Left ventricle myocardium inferior (tissue), 1 donor: ENCODE results near the gene GPATCH2. TPM values are rescaled to one million over a fixed set of nuclear protein-coding genes. Genes with fewer than 3 reads are reported as not detected.
"Not testable (repeated sequence)": the region's sequence is repeated elsewhere in the genome, so short reads cannot be mapped to it uniquely, and the experiment has no call there.

Experiments used
- DNase-seq: peaks from one replicate; pipeline ENCODE4 v3.0.0-alpha.2; 2020
- H3K27ac ChIP-seq: fragments of 200-600 bp; replicated peaks from 2 replicates; pipeline ENCODE4 v1.8.0; 2021
- H3K27me3 ChIP-seq: fragments of 200-600 bp; 2 replicates; pipeline ENCODE4 v1.8.0; 2021; ENCODE audit warnings: low read depth
- H3K36me3 ChIP-seq: fragments of 200-600 bp; 2 replicates; pipeline ENCODE4 v1.8.0; 2021
- H3K4me1 ChIP-seq: fragments of 200-600 bp; 2 replicates; pipeline ENCODE4 v1.8.0; 2021
- H3K4me3 ChIP-seq: fragments of 200-600 bp; 2 replicates; pipeline ENCODE4 v1.8.0; 2021; ENCODE audit warnings: mild to moderate bottlenecking, moderate library complexity
- H3K9me3 ChIP-seq: fragments of 200-600 bp; replicated peaks from 2 replicates; pipeline ENCODE4 v1.8.0; 2021
- intact Hi-C: fragments of 100-400 bp; cut with micrococcal nuclease; formaldehyde crosslinking; loops from one replicate; pipeline ENCODE4 v1.11.0; 2022
- total RNA-seq: library from RNA; stranded (reverse); fragmentation: NEBNext Ultra II Directional; extraction: Animal tissue kit (Norgen Biotek cat#: 25700); gene quantifications from one replicate; pipeline ENCODE4 v1.2.1, GENCODE V29; 2021
- TF ChIP-seq, protein P1 (sequence below): fragments of 200-600 bp; IDR thresholded peaks from 2 replicates; pipeline ENCODE4 v1.8.0; 2021; ENCODE audit warnings: antibody characterized with exemption, mild to moderate bottlenecking, borderline replicate concordance
- donor health status: DM: no; HTN: yes; CAD: no; lungs with severe emphysema.

Gene GPATCH2
- total RNA-seq, 1 donor from 2014 or later: 7.0 TPM

DNA sequence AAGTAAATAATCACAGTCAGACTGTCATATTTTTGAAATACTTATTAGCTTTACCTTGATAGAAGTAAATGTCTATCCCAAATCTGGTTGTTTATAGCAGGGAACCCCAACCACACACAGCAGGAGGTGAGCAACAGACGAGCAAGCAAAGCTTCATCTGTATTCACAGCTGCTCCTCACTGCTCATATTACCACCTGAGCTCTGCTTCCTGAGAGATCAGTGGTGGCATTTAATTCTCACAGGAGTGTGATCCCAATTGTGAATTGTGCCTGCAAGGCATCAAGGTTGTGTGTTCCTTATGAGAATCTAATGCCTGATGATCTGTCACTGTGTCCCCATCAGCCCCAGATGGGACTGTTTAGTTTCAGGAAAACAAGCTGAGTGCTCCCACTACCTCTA is 104.3 kb downstream of the GPATCH2 start:
- TF ChIP-seq, protein P1, sequence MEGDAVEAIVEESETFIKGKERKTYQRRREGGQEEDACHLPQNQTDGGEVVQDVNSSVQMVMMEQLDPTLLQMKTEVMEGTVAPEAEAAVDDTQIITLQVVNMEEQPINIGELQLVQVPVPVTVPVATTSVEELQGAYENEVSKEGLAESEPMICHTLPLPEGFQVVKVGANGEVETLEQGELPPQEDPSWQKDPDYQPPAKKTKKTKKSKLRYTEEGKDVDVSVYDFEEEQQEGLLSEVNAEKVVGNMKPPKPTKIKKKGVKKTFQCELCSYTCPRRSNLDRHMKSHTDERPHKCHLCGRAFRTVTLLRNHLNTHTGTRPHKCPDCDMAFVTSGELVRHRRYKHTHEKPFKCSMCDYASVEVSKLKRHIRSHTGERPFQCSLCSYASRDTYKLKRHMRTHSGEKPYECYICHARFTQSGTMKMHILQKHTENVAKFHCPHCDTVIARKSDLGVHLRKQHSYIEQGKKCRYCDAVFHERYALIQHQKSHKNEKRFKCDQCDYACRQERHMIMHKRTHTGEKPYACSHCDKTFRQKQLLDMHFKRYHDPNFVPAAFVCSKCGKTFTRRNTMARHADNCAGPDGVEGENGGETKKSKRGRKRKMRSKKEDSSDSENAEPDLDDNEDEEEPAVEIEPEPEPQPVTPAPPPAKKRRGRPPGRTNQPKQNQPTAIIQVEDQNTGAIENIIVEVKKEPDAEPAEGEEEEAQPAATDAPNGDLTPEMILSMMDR: no peak
- DNase-seq: no peak
- intact Hi-C loops: no loop called here
- H3K4me1 ChIP-seq: peaks cover 31% of the 10 kb centered on the region
- H3K27ac ChIP-seq: peak overlapping the region; percentile 44
- H3K36me3 ChIP-seq: no peaks in the 10 kb centered on the region
- no peak overlapping the region for H3K4me3 ChIP-seq
- no peaks in the 10 kb centered on the region for H3K27me3 ChIP-seq
- H3K9me3 ChIP-seq: peaks cover 5% of the 10 kb centered on the region

- Histone ChIP-seq H3K4me1 (peaks cover 38% of the 10 kb centered on the region), H3K9me3 (peaks cover 5% of the 10 kb centered on the region), H3K27me3 (no peaks in the 10 kb centered on the region), H3K36me3 (no peaks in the 10 kb centered on the region), H3K27ac (peak overlapping the region; percentile 44), H3K4me3 (no peak overlapping the region)
- TF ChIP-seq, protein P1: no peak
- DNase-seq: no peak
- intact Hi-C loops: no loop called here
These were observed 105.0 kb downstream of the GPATCH2 start for GRCh38 chr1:217525773-217526490.

DNA sequence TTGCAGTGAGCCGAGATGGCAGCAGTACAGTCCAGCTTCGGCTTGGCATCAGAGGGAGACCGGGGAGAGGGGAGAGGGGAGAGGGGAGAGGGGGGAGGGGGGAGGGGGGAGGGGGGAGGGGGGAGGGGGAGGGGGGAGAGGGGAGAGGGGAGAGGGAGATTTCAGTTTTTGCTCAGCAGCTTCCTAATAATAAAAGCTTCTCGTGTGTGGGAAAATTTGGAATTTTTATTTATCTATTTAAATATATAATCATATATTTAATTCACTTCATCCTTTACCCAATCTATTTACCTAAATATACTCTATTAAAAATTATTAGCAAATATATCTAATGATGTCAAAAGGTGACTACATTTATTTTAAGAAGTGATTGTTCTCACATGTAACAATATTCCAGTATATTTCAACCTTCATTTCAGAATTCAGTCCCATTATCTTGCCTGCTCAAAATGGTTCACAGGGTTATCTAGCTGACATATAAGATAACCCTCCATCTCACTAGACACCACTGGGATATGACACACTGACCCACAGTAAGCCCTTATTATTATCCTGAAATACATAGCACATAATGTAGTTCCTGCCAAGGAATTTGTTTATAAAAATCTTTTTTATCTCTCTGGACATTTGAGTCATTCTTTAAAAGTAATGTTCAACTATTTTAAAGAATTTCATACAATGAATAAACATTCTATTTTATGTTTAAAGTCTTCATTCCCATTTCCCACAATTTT is 105.9 kb downstream of the GPATCH2 start:
- H3K27ac ChIP-seq: peak overlapping the region; percentile 44
- intact Hi-C loops: no loop called here

DNA sequence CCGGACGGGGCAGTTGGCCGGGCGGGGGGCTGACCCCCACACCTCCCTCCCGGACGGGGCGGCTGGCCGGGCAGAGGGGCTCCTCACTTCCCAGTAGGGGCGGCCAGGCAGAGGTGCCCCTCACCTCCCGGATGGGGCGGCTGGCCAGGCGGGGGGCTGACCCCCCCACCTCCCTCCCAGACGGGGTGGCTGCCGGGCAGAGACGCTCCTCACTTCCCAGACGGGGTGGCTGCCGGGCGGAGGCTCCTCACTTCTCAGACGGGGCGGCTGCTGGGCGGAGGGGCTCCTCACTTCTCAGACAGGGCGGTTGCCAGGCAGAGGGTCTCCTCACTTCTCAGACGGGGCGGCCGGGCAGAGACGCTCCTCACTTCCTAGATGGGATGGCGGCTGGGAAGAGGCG is 107.0 kb downstream of the GPATCH2 start:
- DNase-seq: not testable (repeated sequence)

More for the DNA sequence above, 105.9 kb downstream of the GPATCH2 start:
- DNase-seq: no peak
- Histone ChIP-seq H3K36me3 (no peaks in the 10 kb centered on the region), H3K9me3 (peaks cover 5% of the 10 kb centered on the region), H3K27me3 (no peaks in the 10 kb centered on the region), H3K4me1 (peaks cover 40% of the 10 kb centered on the region), H3K4me3 (no peak overlapping the region)
- TF ChIP-seq, protein P1: no peak

DNA sequence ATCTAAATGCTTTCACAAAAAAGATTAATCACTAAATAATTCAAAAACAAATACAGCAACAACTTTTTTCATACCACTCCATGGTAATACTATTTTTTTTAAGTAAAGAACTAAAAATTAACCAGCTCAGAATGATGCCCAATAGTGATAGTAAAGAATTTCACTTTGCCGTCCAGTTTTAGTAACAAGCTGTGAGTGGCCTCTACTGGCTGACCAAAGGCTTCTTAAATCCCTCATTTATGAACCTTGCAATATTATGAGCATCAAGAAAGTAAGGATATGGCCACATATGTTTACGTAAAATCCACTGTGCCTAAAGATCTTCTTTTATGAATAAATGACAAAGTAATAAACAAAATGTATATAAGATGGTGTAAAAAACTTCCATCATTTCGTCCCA is 108.6 kb downstream of the GPATCH2 start:
- H3K27me3 ChIP-seq: no peaks in the 10 kb centered on the region
- H3K4me1 ChIP-seq: peaks cover 40% of the 10 kb centered on the region
- TF ChIP-seq, protein P1: peak; percentile 43
- intact Hi-C loops: no loop called here
- no peak for DNase-seq
- H3K4me3 ChIP-seq: no peak overlapping the region
- H3K36me3 ChIP-seq: no peaks in the 10 kb centered on the region
- no peak overlapping the region for H3K27ac ChIP-seq
- H3K9me3 ChIP-seq: no peaks in the 10 kb centered on the region

More for the DNA sequence above, 107.0 kb downstream of the GPATCH2 start:
- H3K4me1 ChIP-seq: peaks cover 40% of the 10 kb centered on the region
- H3K27me3 ChIP-seq, H3K27ac ChIP-seq, H3K9me3 ChIP-seq, H3K36me3 ChIP-seq, H3K4me3 ChIP-seq, intact Hi-C loops: not testable (repeated sequence)

GRCh38 chr1:217521317-217521716 is 109.6 kb downstream of the GPATCH2 start:
- Histone ChIP-seq H3K36me3 (no peaks in the 10 kb centered on the region), H3K4me1 (peaks cover 34% of the 10 kb centered on the region), H3K4me3 (no peak overlapping the region), H3K27me3 (no peaks in the 10 kb centered on the region), H3K9me3 (no peaks in the 10 kb centered on the region), H3K27ac (no peak overlapping the region)
- intact Hi-C loops: no loop called here
- DNase-seq: no peak
- TF ChIP-seq, protein P1: no peak
